H9 (cell line): Measurements from ENCODE around the gene SCLY. TPM values are rescaled to one million over a fixed set of nuclear protein-coding genes. Genes with fewer than 3 reads are reported as not detected.

ENCODE experiments used
- DNase-seq: peaks from one replicate; pipeline ENCODE4 v3.0.0-alpha.2; 2017
- H2AFZ ChIP-seq: one replicate; pipeline ENCODE4 v1.6.1; 2013; ENCODE audit warnings: mild to moderate bottlenecking, low read length, control low read depth, moderate library complexity
- H2AK5ac ChIP-seq: 2 replicates; pipeline ENCODE4 v1.6.1; 2013; ENCODE audit warnings: low read length, control low read depth, mixed read lengths; ENCODE audit not compliant: insufficient read length
- H2BK120ac ChIP-seq: one replicate; pipeline ENCODE4 v1.6.1; 2013; ENCODE audit warnings: low read depth, mild to moderate bottlenecking, low read length, control low read depth, inconsistent platforms; ENCODE audit not compliant: poor library complexity, severe bottlenecking
- H2BK12ac ChIP-seq: 2 replicates; pipeline ENCODE4 v1.6.1; 2013; ENCODE audit warnings: low read length, control low read depth, mixed read lengths, low read depth; ENCODE audit not compliant: insufficient read length
- H2BK15ac ChIP-seq: 2 replicates; pipeline ENCODE4 v1.6.1; 2013; ENCODE audit warnings: low read depth, low read length, control low read depth
- H2BK20ac ChIP-seq: one replicate; pipeline ENCODE4 v1.6.1; 2013; ENCODE audit warnings: low read depth, mild to moderate bottlenecking, low read length, control low read depth, inconsistent platforms; ENCODE audit not compliant: poor library complexity, severe bottlenecking
- H2BK5ac ChIP-seq: 2 replicates; pipeline ENCODE4 v1.6.1; 2013; ENCODE audit warnings: low read length, control low read depth, mixed read lengths; ENCODE audit not compliant: insufficient read length
- H3K14ac ChIP-seq: 2 replicates; pipeline ENCODE4 v1.6.1; 2013; ENCODE audit warnings: low read length, control low read depth; ENCODE audit not compliant: insufficient read depth
- H3K18ac ChIP-seq: 2 replicates; pipeline ENCODE4 v1.6.1; 2013; ENCODE audit warnings: low read depth, mild to moderate bottlenecking, mixed read lengths, low read length, control low read depth; ENCODE audit not compliant: insufficient read length
- H3K23ac ChIP-seq: 2 replicates; pipeline ENCODE4 v1.6.1; 2013; ENCODE audit warnings: low read length, control low read depth, mixed read lengths, low read depth; ENCODE audit not compliant: insufficient read length
- H3K23me2 ChIP-seq: 2 replicates; pipeline ENCODE4 v1.6.1; 2013; ENCODE audit warnings: low read depth, mild to moderate bottlenecking, mixed read lengths, low read length, control low read depth; ENCODE audit not compliant: insufficient read length, poor library complexity, severe bottlenecking
- H3K27ac ChIP-seq: 2 replicates; pipeline ENCODE4 v1.5.1; 2013; ENCODE audit warnings: low read length, control low read depth, mixed read lengths, low read depth; ENCODE audit not compliant: insufficient read length
- H3K27me3 ChIP-seq: 2 replicates; pipeline ENCODE4 v1.6.1; 2013; ENCODE audit warnings: low read length, control low read depth, inconsistent platforms; ENCODE audit not compliant: insufficient read depth
- H3K4ac ChIP-seq: 2 replicates; pipeline ENCODE4 v1.6.1; 2013; ENCODE audit warnings: low read depth, mild to moderate bottlenecking, control low read depth, inconsistent platforms, low read length, moderate library complexity
- H3K4me1 ChIP-seq: 2 replicates; pipeline ENCODE4 v1.6.1; 2013; ENCODE audit warnings: low read length, control low read depth, inconsistent platforms; ENCODE audit not compliant: insufficient read depth
- H3K4me2 ChIP-seq: 2 replicates; pipeline ENCODE4 v1.6.1; 2013; ENCODE audit warnings: low read length, control low read depth, mixed read lengths; ENCODE audit not compliant: insufficient read length, insufficient read depth
- H3K56ac ChIP-seq: 2 replicates; pipeline ENCODE4 v1.6.1; 2013; ENCODE audit warnings: low read depth, mild to moderate bottlenecking, mixed read lengths, low read length, control low read depth; ENCODE audit not compliant: insufficient read length
- H3K79me1 ChIP-seq: 2 replicates; pipeline ENCODE4 v1.6.1; 2013; ENCODE audit warnings: low read depth, mild to moderate bottlenecking, moderate library complexity, low read length, control low read depth, inconsistent platforms; ENCODE audit not compliant: insufficient read depth, poor library complexity, severe bottlenecking
- H3K79me2 ChIP-seq: 2 replicates; pipeline ENCODE4 v1.6.1; 2013; ENCODE audit warnings: low read length, control low read depth, inconsistent platforms; ENCODE audit not compliant: insufficient read depth
- H3K9ac ChIP-seq: 2 replicates; pipeline ENCODE4 v1.6.1; 2013; ENCODE audit warnings: low read length, control low read depth, mixed read lengths; ENCODE audit not compliant: insufficient read length; ENCODE audit errors: extremely low read depth
- H3K9me3 ChIP-seq: one replicate; pipeline ENCODE4 v1.6.1; 2013; ENCODE audit warnings: low read depth, low read length, inconsistent platforms; ENCODE audit not compliant: control insufficient read depth
- H3T11ph ChIP-seq: one replicate; pipeline ENCODE4 v1.6.1; 2013; ENCODE audit warnings: mild to moderate bottlenecking, low read length, control low read depth, inconsistent platforms
- H4K20me1 ChIP-seq: one replicate; pipeline ENCODE4 v1.6.1; 2013; ENCODE audit not compliant: control insufficient read depth, insufficient read length, insufficient read depth
- H4K5ac ChIP-seq: 2 replicates; pipeline ENCODE4 v1.6.1; 2013; ENCODE audit warnings: low read depth, mild to moderate bottlenecking, mixed read lengths, low read length, control low read depth; ENCODE audit not compliant: insufficient read length
- H4K8ac ChIP-seq: replicated peaks from 2 replicates; pipeline ENCODE4 v1.6.1; 2013; ENCODE audit warnings: low read length, control low read depth, mixed read lengths, low read depth; ENCODE audit not compliant: insufficient read length
- H4K91ac ChIP-seq: 2 replicates; pipeline ENCODE4 v1.6.1; 2013; ENCODE audit warnings: low read depth, mild to moderate bottlenecking, moderate library complexity, mixed read lengths, low read length, control low read depth; ENCODE audit not compliant: insufficient read length
- H3K27ac Mint-ChIP-seq, 3 experiments: 2 replicates in 2 of 3; 3 replicates in 1 of 3; pipeline ENCODE4 v1.8.0; 2020 to 2021; ENCODE audit warnings: mixed read lengths in 3 of 3, mild to moderate bottlenecking in 1 of 3, moderate library complexity in 1 of 3
- H3K27me3 Mint-ChIP-seq: 2 replicates; pipeline ENCODE4 v1.8.0; 2021; ENCODE audit warnings: low read depth, mild to moderate bottlenecking, moderate library complexity, mixed read lengths
- H3K36me3 Mint-ChIP-seq, 3 experiments: 2 replicates in 2 of 3; 3 replicates in 1 of 3; pipeline ENCODE4 v1.8.0; 2020 to 2021; ENCODE audit warnings: low read depth in 3 of 3, mixed read lengths in 3 of 3; ENCODE audit not compliant: insufficient read depth in 1 of 3
- H3K4me1 Mint-ChIP-seq, 2 experiments: 2 replicates each; pipeline ENCODE4 v1.8.0; 2020; ENCODE audit warnings: mixed read lengths in 2 of 2
- H3K4me3 Mint-ChIP-seq, 2 experiments: 2 replicates in 1 of 2; 3 replicates in 1 of 2; pipeline ENCODE4 v1.8.0; 2020 to 2021; ENCODE audit warnings: mild to moderate bottlenecking in 2 of 2, mixed read lengths in 2 of 2, moderate library complexity in 1 of 2
- H3K9me3 Mint-ChIP-seq, 2 experiments: 2 replicates in 1 of 2; 3 replicates in 1 of 2; pipeline ENCODE4 v1.8.0; 2020; ENCODE audit warnings: mild to moderate bottlenecking in 2 of 2, mixed read lengths in 2 of 2, moderate library complexity in 1 of 2
- CTCF ChIP-seq: fragments of 200-600 bp; sonication (generic); conservative IDR thresholded peaks from 3 replicates; pipeline ENCODE4 v1.8.0; 2021; ENCODE audit warnings: antibody characterized with exemption, mild to moderate bottlenecking
- WGBS: extraction: QIAGEN DNeasy Blood & Tissue Kit; methylation state at CpG from one replicate; pipeline ENCODE4 v1.1.7; 2013; ENCODE audit warnings: missing lambda C conversion rate, low lambda C conversion rate, mixed read lengths; ENCODE audit not compliant: insufficient read length; ENCODE audit errors: extremely low coverage; 5-methylcytosine and 5-hydroxymethylcytosine counted together
- total RNA-seq: library from RNA; stranded (reverse); gene quantifications from 2 replicates; pipeline ENCODE4 v1.2.1, GENCODE V29; 2021

The SCLY gene
- total RNA-seq, 1 experiment from 2014 or later: 55.3 TPM

DNA sequence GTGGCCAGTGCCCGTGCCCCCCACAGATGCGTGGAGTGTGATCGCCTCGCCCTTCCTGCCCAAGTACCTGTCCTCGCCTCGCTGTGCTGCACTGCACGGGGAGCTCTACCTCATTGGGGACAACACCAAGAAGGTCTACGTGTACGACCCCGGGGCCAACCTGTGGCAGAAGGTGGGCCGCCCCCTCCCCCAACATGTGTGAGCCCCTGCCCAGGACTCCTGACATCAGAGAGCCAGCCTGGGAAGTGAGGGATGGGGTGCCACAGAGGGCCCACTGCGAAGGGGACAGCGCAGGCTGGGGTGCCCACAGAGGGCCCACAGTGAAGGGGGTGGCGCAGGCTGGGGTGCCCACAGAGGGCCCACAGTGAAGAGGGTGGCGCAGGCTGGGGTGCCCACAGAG, 88.2 kb downstream of the SCLY start:
- H2BK5ac ChIP-seq: no peak overlapping the region
- no peak overlapping the region for H2BK15ac ChIP-seq
- H3K23ac ChIP-seq: no peak overlapping the region
- H3K4me1 ChIP-seq: no peaks in the 10 kb centered on the region
- H2BK20ac ChIP-seq: no peak overlapping the region
- Mint-ChIP-seq H3K4me1 (peaks cover 4 to 6% of the 10 kb centered on the region in 2 experiments), H3K27ac (no peak overlapping the region), H3K9me3 (no peaks in the 10 kb centered on the region), H3K36me3 (no peaks in the 10 kb centered on the region), H3K27me3 (no peaks in the 10 kb centered on the region), H3K4me3 (no peak overlapping the region)
- H2BK12ac ChIP-seq: no peak overlapping the region
- H4K8ac ChIP-seq: no peak overlapping the region
- no peak overlapping the region for H2AFZ ChIP-seq
- no peak overlapping the region for H3K4ac ChIP-seq
- no peak overlapping the region for H3K14ac ChIP-seq
- H3K4me2 ChIP-seq: no peak overlapping the region
- no peaks in the 10 kb centered on the region for H3K27me3 ChIP-seq
- H4K91ac ChIP-seq: no peak overlapping the region
- H3K79me1 ChIP-seq: no peaks in the 10 kb centered on the region
- no peak overlapping the region for H3K27ac ChIP-seq
- no CpG with 5 or more reads among the region's 15 CpGs for WGBS
- TF ChIP-seq CTCF: no peak
- H3K9me3 ChIP-seq: no peaks in the 10 kb centered on the region
- H2AK5ac ChIP-seq: no peak overlapping the region
- H4K5ac ChIP-seq: no peak overlapping the region
- no peaks in the 10 kb centered on the region for H3K79me2 ChIP-seq
- H3T11ph ChIP-seq: no peak overlapping the region
- no peak overlapping the region for H3K56ac ChIP-seq
- no peak overlapping the region for H3K9ac ChIP-seq
- no peak for DNase-seq
- no peaks in the 10 kb centered on the region for H4K20me1 ChIP-seq
- H3K18ac ChIP-seq: no peak overlapping the region
- H2BK120ac ChIP-seq: no peak overlapping the region
- no peaks in the 10 kb centered on the region for H3K23me2 ChIP-seq

Other genes with a start within 250 kb of the SCLY start
- 0.63 and 0.75 TPM in 2 replicates for gene RAMP1, start 201.4 kb upstream of the SCLY start, total RNA-seq
- 62.1 and 65.6 TPM in 2 replicates for gene UBE2F, start 94.0 kb upstream of the SCLY start, total RNA-seq
- 0.17 and 0.37 TPM in 2 replicates for gene ESPNL, start 39.3 kb downstream of the SCLY start, total RNA-seq
- not detected in 2 replicates for gene KLHL30, start 77.7 kb downstream of the SCLY start, total RNA-seq
- 2.0 and 2.1 TPM in 2 replicates for gene ERFE, start 98.0 kb downstream of the SCLY start, total RNA-seq
- gene ILKAP, start 142.7 kb downstream of the SCLY start, total RNA-seq: 40.3 and 41.5 TPM in 2 replicates
- 27.1 and 27.7 TPM in 2 replicates for gene HES6, start 179.0 kb downstream of the SCLY start, total RNA-seq
- gene PER2, start 227.6 kb downstream of the SCLY start, total RNA-seq: 12.1 and 12.9 TPM in 2 replicates